ENCODE data around the gene TMEM50A.

DNA sequence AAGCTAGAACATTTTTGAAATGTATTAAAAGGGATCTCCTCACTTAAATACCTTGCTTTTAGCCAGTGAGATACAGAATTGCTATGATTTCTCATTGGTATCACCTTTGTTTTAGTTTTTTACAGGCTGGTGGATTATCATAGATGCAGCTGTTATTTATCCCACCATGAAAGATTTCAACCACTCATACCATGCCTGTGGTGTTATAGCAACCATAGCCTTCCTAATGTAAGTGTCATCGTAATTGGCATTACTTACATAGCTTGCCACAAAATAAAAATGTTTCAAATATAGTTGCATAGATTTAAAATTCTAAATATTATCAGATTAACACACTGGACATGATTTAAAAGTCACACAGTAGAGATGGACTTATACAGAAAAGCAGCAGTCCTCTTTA lies 4.7 kb downstream of the TMEM50A start:
- TF ChIP-seq, protein P1, sequence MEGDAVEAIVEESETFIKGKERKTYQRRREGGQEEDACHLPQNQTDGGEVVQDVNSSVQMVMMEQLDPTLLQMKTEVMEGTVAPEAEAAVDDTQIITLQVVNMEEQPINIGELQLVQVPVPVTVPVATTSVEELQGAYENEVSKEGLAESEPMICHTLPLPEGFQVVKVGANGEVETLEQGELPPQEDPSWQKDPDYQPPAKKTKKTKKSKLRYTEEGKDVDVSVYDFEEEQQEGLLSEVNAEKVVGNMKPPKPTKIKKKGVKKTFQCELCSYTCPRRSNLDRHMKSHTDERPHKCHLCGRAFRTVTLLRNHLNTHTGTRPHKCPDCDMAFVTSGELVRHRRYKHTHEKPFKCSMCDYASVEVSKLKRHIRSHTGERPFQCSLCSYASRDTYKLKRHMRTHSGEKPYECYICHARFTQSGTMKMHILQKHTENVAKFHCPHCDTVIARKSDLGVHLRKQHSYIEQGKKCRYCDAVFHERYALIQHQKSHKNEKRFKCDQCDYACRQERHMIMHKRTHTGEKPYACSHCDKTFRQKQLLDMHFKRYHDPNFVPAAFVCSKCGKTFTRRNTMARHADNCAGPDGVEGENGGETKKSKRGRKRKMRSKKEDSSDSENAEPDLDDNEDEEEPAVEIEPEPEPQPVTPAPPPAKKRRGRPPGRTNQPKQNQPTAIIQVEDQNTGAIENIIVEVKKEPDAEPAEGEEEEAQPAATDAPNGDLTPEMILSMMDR (IDR thresholded peaks at IDR 0.05) = no peak
- no peak for TF ChIP-seq EZH2 (IDR thresholded peaks at IDR 0.05; ENCODE audit: borderline replicate concordance, insufficient read depth, low read depth, low read length, poor library complexity, severe bottlenecking)
